ENCODE data around the gene SLC22A16. TPM values are rescaled to one million over a fixed set of nuclear protein-coding genes. Genes with fewer than 3 reads are reported as not detected.

The SLC22A16 gene
- total and polyA plus RNA-seq, 4 donors = 0.37 to 3.2 (median 0.99) TPM

DNA sequence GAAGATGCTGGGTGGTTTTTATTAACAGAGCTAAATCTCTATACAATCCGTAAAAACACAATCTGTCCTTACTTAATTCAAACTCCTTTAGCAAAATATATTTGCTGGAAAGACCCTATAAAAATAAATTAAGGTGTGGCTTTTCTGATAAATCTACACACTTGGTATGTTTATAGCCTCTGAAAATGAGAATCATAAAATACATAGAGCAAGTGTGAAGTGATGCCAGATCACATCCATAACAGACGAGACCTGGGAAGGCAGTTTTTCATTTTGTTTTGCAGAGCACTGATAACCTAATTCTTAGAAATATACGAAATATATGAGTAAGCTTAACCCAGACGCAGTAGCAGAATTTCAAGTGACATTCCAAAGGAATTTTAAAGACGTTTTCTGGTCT lies 50.6 kb downstream of the SLC22A16 start:
- Histone ChIP-seq H3K4me3 (no peak overlapping the region), H3K9me3 (ENCODE audit: control insufficient read depth in 4 of 4, insufficient read depth in 3 of 4, low read length in 3 of 4) (peaks cover 0 to 6% (median under 1%) of the 10 kb centered on the region in 4 donors), H3K9ac (ENCODE audit: insufficient read depth in 1 of 2, low read length in 2 of 2) (no peak overlapping the region), H3K27ac (ENCODE audit: low read depth in 1 of 2, low read length in 1 of 2) (no peak overlapping the region), H3K27me3 (ENCODE audit: control insufficient read depth in 3 of 3, insufficient read depth in 3 of 3, low read length in 2 of 3) (no peaks in the 10 kb centered on the region), H3K4me1 (ENCODE audit: control insufficient read depth in 5 of 5, insufficient read depth in 5 of 5, low read length in 5 of 5) (no peaks in the 10 kb centered on the region), H3K36me3 (ENCODE audit: control insufficient read depth in 4 of 4, insufficient read depth in 4 of 4, low read length in 4 of 4) (no peaks in the 10 kb centered on the region)
- TF ChIP-seq, protein P1, sequence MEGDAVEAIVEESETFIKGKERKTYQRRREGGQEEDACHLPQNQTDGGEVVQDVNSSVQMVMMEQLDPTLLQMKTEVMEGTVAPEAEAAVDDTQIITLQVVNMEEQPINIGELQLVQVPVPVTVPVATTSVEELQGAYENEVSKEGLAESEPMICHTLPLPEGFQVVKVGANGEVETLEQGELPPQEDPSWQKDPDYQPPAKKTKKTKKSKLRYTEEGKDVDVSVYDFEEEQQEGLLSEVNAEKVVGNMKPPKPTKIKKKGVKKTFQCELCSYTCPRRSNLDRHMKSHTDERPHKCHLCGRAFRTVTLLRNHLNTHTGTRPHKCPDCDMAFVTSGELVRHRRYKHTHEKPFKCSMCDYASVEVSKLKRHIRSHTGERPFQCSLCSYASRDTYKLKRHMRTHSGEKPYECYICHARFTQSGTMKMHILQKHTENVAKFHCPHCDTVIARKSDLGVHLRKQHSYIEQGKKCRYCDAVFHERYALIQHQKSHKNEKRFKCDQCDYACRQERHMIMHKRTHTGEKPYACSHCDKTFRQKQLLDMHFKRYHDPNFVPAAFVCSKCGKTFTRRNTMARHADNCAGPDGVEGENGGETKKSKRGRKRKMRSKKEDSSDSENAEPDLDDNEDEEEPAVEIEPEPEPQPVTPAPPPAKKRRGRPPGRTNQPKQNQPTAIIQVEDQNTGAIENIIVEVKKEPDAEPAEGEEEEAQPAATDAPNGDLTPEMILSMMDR (IDR thresholded peaks at IDR 0.05; ENCODE audit: control extremely low read depth, extremely low read depth) = no peak
- DNase-seq (no peak), ATAC-seq (ENCODE audit: insufficient read depth, low FRiP score) (no peak)
- WGBS, 2 donors = 48 to 81% methylated on average over 5 of the region's 5 CpGs

DNA sequence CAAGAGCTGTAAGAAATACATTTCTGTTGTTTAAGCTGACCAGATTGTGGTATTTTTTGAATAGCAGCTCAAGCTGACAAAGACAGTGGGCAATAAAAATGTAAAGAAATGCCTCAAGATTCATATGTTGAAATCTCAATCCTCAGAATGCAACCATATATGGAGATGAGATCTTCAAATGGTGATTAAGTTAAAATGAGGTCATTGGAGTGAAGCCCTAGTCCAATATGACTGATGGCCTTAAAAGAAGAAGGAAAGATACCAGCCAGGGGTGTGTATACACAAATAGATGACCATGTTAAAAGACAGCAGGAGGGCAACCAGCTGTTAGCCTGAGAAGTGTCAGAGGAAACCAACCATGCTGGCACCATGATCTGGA lies 54.0 kb downstream of the SLC22A16 start:
- no peaks in the 10 kb centered on the region for H3K4me1 ChIP-seq (ENCODE audit: control insufficient read depth in 5 of 5, insufficient read depth in 5 of 5, low read length in 5 of 5)
- no peaks in the 10 kb centered on the region for H3K36me3 ChIP-seq (ENCODE audit: control insufficient read depth in 4 of 4, insufficient read depth in 4 of 4, low read length in 4 of 4)
- DNase-seq = no peak
- no peaks in the 10 kb centered on the region for H3K27me3 ChIP-seq (ENCODE audit: control insufficient read depth in 3 of 3, insufficient read depth in 3 of 3, low read length in 2 of 3)
- H3K9ac ChIP-seq (ENCODE audit: insufficient read depth in 1 of 2, low read length in 2 of 2) = no peak overlapping the region
- no peak overlapping the region for H3K4me3 ChIP-seq
- no peak for ATAC-seq (ENCODE audit: insufficient read depth, low FRiP score)
- TF ChIP-seq, protein P1 (IDR thresholded peaks at IDR 0.05; ENCODE audit: control extremely low read depth, extremely low read depth) = no peak
- peaks cover 0 to 6% (median under 1%) of the 10 kb centered on the region in 4 donors for H3K9me3 ChIP-seq (ENCODE audit: control insufficient read depth in 4 of 4, insufficient read depth in 3 of 4, low read length in 3 of 4)
- no peak overlapping the region for H3K27ac ChIP-seq (ENCODE audit: low read depth in 1 of 2, low read length in 1 of 2)

DNA sequence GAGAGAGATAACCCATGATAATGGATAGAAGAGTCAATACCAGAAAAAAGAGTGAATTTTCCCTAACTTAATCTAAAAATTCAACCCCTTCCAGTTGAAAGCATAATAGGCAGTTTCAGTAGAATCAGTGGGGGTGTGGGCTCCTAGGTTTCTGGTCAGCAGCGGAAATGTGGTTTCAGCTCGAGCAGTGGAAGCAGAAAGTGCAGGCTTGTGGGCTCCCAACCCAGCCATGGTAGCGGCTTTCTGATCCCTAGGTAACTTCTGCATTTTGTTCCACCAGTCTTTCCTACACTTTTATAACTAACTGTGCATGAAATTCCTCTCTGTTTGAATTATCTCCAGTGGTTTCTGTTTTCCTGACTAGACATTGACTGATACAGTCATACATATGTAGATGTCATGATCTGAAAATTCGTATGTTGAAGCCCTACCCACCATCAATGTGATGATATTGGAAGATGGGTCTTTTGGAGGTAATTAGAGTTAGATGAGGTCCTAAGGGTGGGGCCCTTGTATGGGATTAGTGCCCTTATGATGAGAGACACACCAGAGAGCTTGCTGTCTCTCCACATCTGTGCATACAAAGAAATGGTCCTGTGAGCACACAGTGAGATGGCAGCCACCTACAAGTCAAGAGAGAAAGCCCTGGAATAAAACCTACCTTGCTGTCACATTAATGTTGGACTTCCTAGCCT lies 54.5 kb downstream of the SLC22A16 start:
- TF ChIP-seq, protein P1 (IDR thresholded peaks at IDR 0.05; ENCODE audit: control extremely low read depth, extremely low read depth) = no peak
- H3K4me1 ChIP-seq (ENCODE audit: control insufficient read depth in 5 of 5, insufficient read depth in 5 of 5, low read length in 5 of 5) = no peaks in the 10 kb centered on the region
- H3K27ac ChIP-seq (ENCODE audit: low read depth in 1 of 2, low read length in 1 of 2) = no peak overlapping the region
- WGBS, 2 donors = 25 to 52% methylated on average over 4 of the region's 4 CpGs
- H3K4me3 ChIP-seq = no peak overlapping the region
- no peak for ATAC-seq (ENCODE audit: insufficient read depth, low FRiP score)
- DNase-seq = no peak
- H3K9me3 ChIP-seq (ENCODE audit: control insufficient read depth in 4 of 4, insufficient read depth in 3 of 4, low read length in 3 of 4) = peaks cover 0 to 6% (median under 1%) of the 10 kb centered on the region in 4 donors
- no peaks in the 10 kb centered on the region for H3K27me3 ChIP-seq (ENCODE audit: control insufficient read depth in 3 of 3, insufficient read depth in 3 of 3, low read length in 2 of 3)
- H3K9ac ChIP-seq (ENCODE audit: insufficient read depth in 1 of 2, low read length in 2 of 2) = no peak overlapping the region
- no peaks in the 10 kb centered on the region for H3K36me3 ChIP-seq (ENCODE audit: control insufficient read depth in 4 of 4, insufficient read depth in 4 of 4, low read length in 4 of 4)

All from lung (tissue), 12 donors.